Endothelial cell of umbilical vein (primary cell): ENCODE data around the gene KCNQ1OT1. TPM values are rescaled to one million over a fixed set of nuclear protein-coding genes. Genes with fewer than 3 reads are reported as not detected.

Experiments
- BruUV-seq: library from RNA; stranded (reverse); fragments of 400-500 nt; replicated peaks from 2 replicates; lab custom pipeline; 2021; lab: Mats Ljungman, UMichigan
- CTCF ChIA-PET: fragments of 300-600, 350-600 bp; sonication (Branson Sonifier 250); formaldehyde crosslinking; loops from one replicate; lab custom pipeline; 2021; ENCODE audit warnings: antibody characterized with exemption, inconsistent platforms; lab: Charles Lee
- POLR2A ChIA-PET: fragments of 300-600, 350-600 bp; sonication (Branson Sonifier 250); formaldehyde crosslinking; loops from one replicate; lab custom pipeline; 2021; ENCODE audit warnings: antibody characterized with exemption, inconsistent platforms; lab: Charles Lee
- DNase-seq: peaks from one replicate; pipeline ENCODE4 v3.0.0-alpha.2; 2011; ENCODE audit warnings: low read depth, low spot score
- FAIRE-seq: peaks from 2 replicates; lab custom pipeline; 2011; peaks lifted over from hg19 to GRCh38; lab: Jason Lieb, UNC
- H2AFZ ChIP-seq: 2 replicates; pipeline ENCODE4 v1.6.0; 2012; ENCODE audit warnings: low read depth, low read length, control low read depth, inconsistent platforms
- H3K27ac ChIP-seq: 2 replicates; pipeline ENCODE4 v1.5.1; 2011; ENCODE audit warnings: low read depth, mild to moderate bottlenecking, control low read depth, low read length, moderate library complexity; ENCODE audit not compliant: insufficient read depth
- H3K27me3 ChIP-seq, 2 experiments: 2 replicates each; pipeline versions ENCODE4 v1.6.0 to v1.6.1; 2011; ENCODE audit warnings: low read length in 2 of 2, mixed read lengths in 1 of 2; ENCODE audit not compliant: control insufficient read depth in 2 of 2, insufficient read depth in 2 of 2
- H3K36me3 ChIP-seq, 2 experiments: 2 replicates in 1 of 2; 3 replicates in 1 of 2; pipeline ENCODE4 v1.5.1; 2011; ENCODE audit warnings: low read length in 2 of 2, mild to moderate bottlenecking in 1 of 2, moderate library complexity in 1 of 2; ENCODE audit not compliant: control insufficient read depth in 2 of 2, insufficient read depth in 2 of 2; ENCODE audit errors: extremely low read depth in 1 of 2
- H3K4me1 ChIP-seq: 3 replicates; pipeline ENCODE4 v1.5.1; 2011; ENCODE audit warnings: mild to moderate bottlenecking, low read length; ENCODE audit not compliant: control insufficient read depth, insufficient read depth; ENCODE audit errors: extremely low read depth
- H3K4me2 ChIP-seq: 2 replicates; pipeline ENCODE4 v1.6.1; 2011; ENCODE audit warnings: low read length, control low read depth, mixed read lengths; ENCODE audit not compliant: insufficient read depth
- H3K4me3 ChIP-seq, 3 experiments: fragments of 200-600 bp in 1 of 3; sonication (generic), shearing (Covaris generic) in 1 of 3; replicated peaks in 1 of 3; 2 replicates each; pipeline ENCODE4 v1.5.1; 2011 to 2016; ENCODE audit warnings: control low read depth in 3 of 3, low read length in 3 of 3, mild to moderate bottlenecking in 2 of 3, inconsistent platforms in 1 of 3, low read depth in 1 of 3, moderate library complexity in 1 of 3; ENCODE audit not compliant: insufficient read depth in 1 of 3
- H3K79me2 ChIP-seq: 2 replicates; pipeline ENCODE4 v1.6.0; 2012; ENCODE audit warnings: low read length, inconsistent platforms; ENCODE audit not compliant: control insufficient read depth, insufficient read depth
- H3K9ac ChIP-seq: replicated peaks from 2 replicates; pipeline ENCODE3; 2011; ENCODE audit warnings: low read length, control low read depth; ENCODE audit not compliant: insufficient read depth; ENCODE audit errors: extremely low read depth
- H3K9me1 ChIP-seq: replicated peaks from 3 replicates; pipeline ENCODE4 v1.6.0; 2011; ENCODE audit warnings: mild to moderate bottlenecking, low read length; ENCODE audit not compliant: control insufficient read depth, insufficient read depth; ENCODE audit errors: extremely low read depth
- H3K9me3 ChIP-seq: replicated peaks from 2 replicates; pipeline ENCODE4 v1.5.1; 2012; ENCODE audit warnings: low read length, inconsistent platforms; ENCODE audit not compliant: control insufficient read depth, insufficient read depth
- H4K20me1 ChIP-seq: replicated peaks from 2 replicates; pipeline ENCODE3; 2011; ENCODE audit warnings: mild to moderate bottlenecking, low read length; ENCODE audit not compliant: control insufficient read depth, insufficient read depth; ENCODE audit errors: extremely low read depth
- EZH2 ChIP-seq: IDR thresholded peaks from 2 replicates; pipeline ENCODE4 v1.6.1; 2012; ENCODE audit warnings: borderline replicate concordance, low read depth, mild to moderate bottlenecking, moderate library complexity, low read length, inconsistent platforms; ENCODE audit not compliant: severe bottlenecking
- FOS ChIP-seq: IDR thresholded peaks from 2 replicates; pipeline ENCODE4 v1.6.1; 2011; ENCODE audit warnings: mild to moderate bottlenecking, low read length, moderate library complexity, borderline replicate concordance; ENCODE audit not compliant: insufficient read depth
- GATA2 ChIP-seq: IDR thresholded peaks from 2 replicates; pipeline ENCODE4 v1.7.0; 2011; ENCODE audit warnings: low read depth, mild to moderate bottlenecking, moderate library complexity, mixed read lengths, low read length; ENCODE audit not compliant: insufficient read length, insufficient read depth
- JUN ChIP-seq: IDR thresholded peaks from 2 replicates; pipeline ENCODE4 v1.6.1; 2011; ENCODE audit warnings: borderline replicate concordance, low read depth; ENCODE audit not compliant: insufficient read length, insufficient read depth
- MYC ChIP-seq: IDR thresholded peaks from one replicate; pipeline ENCODE4 v1.6.1; 2011; ENCODE audit warnings: mild to moderate bottlenecking, low read depth, low read length
- POLR2A ChIP-seq: IDR thresholded peaks from 2 replicates; pipeline ENCODE4 v1.6.1; 2012; ENCODE audit warnings: low read depth, mild to moderate bottlenecking, control low read depth, low read length
- POLR2AphosphoS5 ChIP-seq: IDR thresholded peaks from 2 replicates; pipeline ENCODE4 v1.6.1; 2012; ENCODE audit warnings: low read depth, mild to moderate bottlenecking, control low read depth, low read length, moderate library complexity; ENCODE audit not compliant: insufficient read depth
- dilution Hi-C: fragments of 300-500 bp; cut with MboI; formaldehyde crosslinking; loops from one replicate; pipeline ENCODE4 v1.15.0; 2019; ENCODE audit warnings: low sequenced_read_pairs; ENCODE audit not compliant: extremely low pct_ligation_motif_present
- intact Hi-C: fragments of 100-400 bp; cut with micrococcal nuclease; formaldehyde crosslinking; loops from one replicate; pipeline ENCODE4 v1.10.0; 2022
- polyA plus RNA-seq, 4 experiments: library from polyadenylated mRNA; depleted of rRNA in 3 of 4; stranded (reverse) in 3 of 4; unstranded in 1 of 4; fragments of >200 nt; gene quantifications; 2 replicates each; pipeline versions ENCODE4 v1.2.1 to v1.2.3, GENCODE V29; 2011 to 2012; ENCODE audit warnings: missing spikeins in 1 of 4
- total RNA-seq: library from RNA; stranded (reverse); gene quantifications from 2 replicates; pipeline ENCODE4 v1.2.3, GENCODE V29; 2021
- TF ChIP-seq, protein P1 (sequence below), 2 donors: IDR thresholded peaks; 1 replicate in 1 of 2; 2 replicates in 1 of 2; pipeline ENCODE4 v1.5.1; 2011; ENCODE audit warnings: low read length in 2 of 2, mild to moderate bottlenecking in 2 of 2, moderate library complexity in 2 of 2, control low read depth in 1 of 2, inconsistent platforms in 1 of 2, low read depth in 1 of 2; ENCODE audit not compliant: insufficient read depth in 1 of 2; ENCODE audit errors: extremely low read depth in 1 of 2
- TF ChIP-seq, protein P2 (sequence below): IDR thresholded peaks from 2 replicates; pipeline ENCODE4 v1.6.1; 2011; ENCODE audit not compliant: insufficient read depth, insufficient read length

The KCNQ1OT1 gene
- total and polyA plus RNA-seq, 2 donors (not counting 3 experiments of a cell fraction or from before 2014, with no cell fraction given): 0.11 to 1.8 TPM

DNA sequence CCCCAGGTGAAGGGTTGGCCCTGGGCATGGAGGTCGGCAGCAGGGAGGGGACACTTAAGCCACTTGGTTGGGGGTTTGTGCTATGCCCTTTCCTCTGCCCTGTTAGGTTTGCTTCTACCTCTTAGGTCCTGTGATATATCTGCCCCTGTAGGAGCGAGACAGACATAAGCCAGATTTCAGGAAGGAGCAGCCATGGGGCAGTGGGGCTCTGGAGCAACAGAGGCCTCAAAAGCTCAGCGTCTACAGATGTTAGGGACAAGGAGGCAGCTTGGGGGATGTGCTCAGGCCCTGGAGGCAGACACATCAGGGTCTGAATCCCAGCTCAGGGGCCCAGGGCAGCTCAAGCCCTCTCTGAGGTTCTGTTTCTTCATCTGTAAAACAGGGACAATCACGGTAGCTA lies 27.2 kb upstream of the KCNQ1OT1 start:
- no peak for FAIRE-seq
- BruUV-seq: no TSS peak
- no peaks in the 10 kb centered on the region for H3K79me2 ChIP-seq
- DNase-seq: no peak
- H3K4me2 ChIP-seq: no peak overlapping the region
- dilution Hi-C loops: no loop called here
- H3K36me3 ChIP-seq: no peaks in the 10 kb centered on the region
- intact Hi-C loops: no loop called here
- CTCF ChIA-PET: interaction anchor here (1.4 kb wide), 1 partner anchor 9 kb away, joined by 3 read pairs; no protein-coding TSS in a partner anchor
- H3K9me3 ChIP-seq: no peaks in the 10 kb centered on the region
- H3K9ac ChIP-seq: no peak overlapping the region
- TF ChIP-seq MYC (no peak), GATA2 (no peak), FOS (no peak), POLR2AphosphoS5 (no peak), JUN (no peak), EZH2 (no peak), POLR2A (no peak)
- TF ChIP-seq, protein P1, sequence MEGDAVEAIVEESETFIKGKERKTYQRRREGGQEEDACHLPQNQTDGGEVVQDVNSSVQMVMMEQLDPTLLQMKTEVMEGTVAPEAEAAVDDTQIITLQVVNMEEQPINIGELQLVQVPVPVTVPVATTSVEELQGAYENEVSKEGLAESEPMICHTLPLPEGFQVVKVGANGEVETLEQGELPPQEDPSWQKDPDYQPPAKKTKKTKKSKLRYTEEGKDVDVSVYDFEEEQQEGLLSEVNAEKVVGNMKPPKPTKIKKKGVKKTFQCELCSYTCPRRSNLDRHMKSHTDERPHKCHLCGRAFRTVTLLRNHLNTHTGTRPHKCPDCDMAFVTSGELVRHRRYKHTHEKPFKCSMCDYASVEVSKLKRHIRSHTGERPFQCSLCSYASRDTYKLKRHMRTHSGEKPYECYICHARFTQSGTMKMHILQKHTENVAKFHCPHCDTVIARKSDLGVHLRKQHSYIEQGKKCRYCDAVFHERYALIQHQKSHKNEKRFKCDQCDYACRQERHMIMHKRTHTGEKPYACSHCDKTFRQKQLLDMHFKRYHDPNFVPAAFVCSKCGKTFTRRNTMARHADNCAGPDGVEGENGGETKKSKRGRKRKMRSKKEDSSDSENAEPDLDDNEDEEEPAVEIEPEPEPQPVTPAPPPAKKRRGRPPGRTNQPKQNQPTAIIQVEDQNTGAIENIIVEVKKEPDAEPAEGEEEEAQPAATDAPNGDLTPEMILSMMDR (IDR thresholded peaks at IDR 0.05; ENCODE audit: extremely low read depth in 1 of 2, insufficient read depth in 1 of 2, low read depth in 1 of 2, low read length in 2 of 2): no peak
- TF ChIP-seq, protein P2, sequence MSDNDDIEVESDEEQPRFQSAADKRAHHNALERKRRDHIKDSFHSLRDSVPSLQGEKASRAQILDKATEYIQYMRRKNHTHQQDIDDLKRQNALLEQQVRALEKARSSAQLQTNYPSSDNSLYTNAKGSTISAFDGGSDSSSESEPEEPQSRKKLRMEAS: no peak
- no peaks in the 10 kb centered on the region for H3K9me1 ChIP-seq
- POLR2A ChIA-PET: no interaction called here
- no peak overlapping the region for H3K4me3 ChIP-seq
- no peak overlapping the region for H3K27ac ChIP-seq
- H2AFZ ChIP-seq: no peak overlapping the region
- H3K4me1 ChIP-seq: no peaks in the 10 kb centered on the region
- H4K20me1 ChIP-seq: no peaks in the 10 kb centered on the region
- peaks cover 0 to 3% of the 10 kb centered on the region in 2 experiments for H3K27me3 ChIP-seq
